ENCODE results near the gene SEC24C.

The SEC24C gene

GRCh38 chr10:73813333-73813732 lies 69.2 kb downstream of the SEC24C start:
- H3K4me3 ChIP-seq (replicated peaks; ENCODE audit: low read depth, low read length), result no peak overlapping the region
- H3K36me3 ChIP-seq (ENCODE audit: control insufficient read depth, insufficient read depth, low read length), result peaks cover 5% of the 10 kb centered on the region
- no peak for DNase-seq (ENCODE audit: extremely low read depth, insufficient read length)
- TF ChIP-seq CTCF (IDR thresholded peaks at IDR 0.05; ENCODE audit: insufficient read depth, low read length, poor library complexity, severe bottlenecking), result no peak
- no peaks in the 10 kb centered on the region for H3K27me3 ChIP-seq (replicated peaks; ENCODE audit: control insufficient read depth, insufficient read depth, low read length)

- DNase-seq (ENCODE audit: extremely low read depth, insufficient read length), result no peak
- no peaks in the 10 kb centered on the region for H3K27me3 ChIP-seq (replicated peaks; ENCODE audit: control insufficient read depth, insufficient read depth, low read length)
- no peak overlapping the region for H3K4me3 ChIP-seq (replicated peaks; ENCODE audit: low read depth, low read length)
- H3K36me3 ChIP-seq (ENCODE audit: control insufficient read depth, insufficient read depth, low read length), result peaks cover 3% of the 10 kb centered on the region
- TF ChIP-seq CTCF (IDR thresholded peaks at IDR 0.05; ENCODE audit: insufficient read depth, low read length, poor library complexity, severe bottlenecking), result no peak
Observed at GRCh38 chr10:73814276-73814895, 70.2 kb downstream of the SEC24C start.

- no peak for DNase-seq (ENCODE audit: extremely low read depth, insufficient read length)
- TF ChIP-seq CTCF (IDR thresholded peaks at IDR 0.05; ENCODE audit: insufficient read depth, low read length, poor library complexity, severe bottlenecking), result peak; percentile 24
- Histone ChIP-seq H3K27me3 (replicated peaks; ENCODE audit: control insufficient read depth, insufficient read depth, low read length) (no peaks in the 10 kb centered on the region), H3K36me3 (ENCODE audit: control insufficient read depth, insufficient read depth, low read length) (peaks cover 6% of the 10 kb centered on the region), H3K4me3 (replicated peaks; ENCODE audit: low read depth, low read length) (no peak overlapping the region)
Observed at GRCh38 chr10:73814896-73815718, 70.9 kb downstream of the SEC24C start.

GRCh38 chr10:73815719-73816030 lies 71.5 kb downstream of the SEC24C start:
- Histone ChIP-seq H3K36me3 (ENCODE audit: control insufficient read depth, insufficient read depth, low read length) (peaks cover 6% of the 10 kb centered on the region), H3K27me3 (replicated peaks; ENCODE audit: control insufficient read depth, insufficient read depth, low read length) (no peaks in the 10 kb centered on the region), H3K4me3 (replicated peaks; ENCODE audit: low read depth, low read length) (no peak overlapping the region)
- no peak for TF ChIP-seq CTCF (IDR thresholded peaks at IDR 0.05; ENCODE audit: insufficient read depth, low read length, poor library complexity, severe bottlenecking)
- DNase-seq (ENCODE audit: extremely low read depth, insufficient read length), result no peak

- no peak for TF ChIP-seq CTCF (IDR thresholded peaks at IDR 0.05; ENCODE audit: insufficient read depth, low read length, poor library complexity, severe bottlenecking)
- Histone ChIP-seq H3K4me3 (replicated peaks; ENCODE audit: low read depth, low read length) (no peak overlapping the region), H3K27me3 (replicated peaks; ENCODE audit: control insufficient read depth, insufficient read depth, low read length) (no peaks in the 10 kb centered on the region), H3K36me3 (ENCODE audit: control insufficient read depth, insufficient read depth, low read length) (peaks cover 7% of the 10 kb centered on the region)
- DNase-seq (ENCODE audit: extremely low read depth, insufficient read length), result no peak
Observed at GRCh38 chr10:73816917-73817729, 73.0 kb downstream of the SEC24C start.

Data from GM06990 (cell line).